Fibroblast of gingiva (primary cell): ENCODE data around the gene PCDHGA7.
"Not testable (repeated sequence)": the region's sequence is repeated elsewhere in the genome, so short reads cannot be mapped to it uniquely, and the experiment has no call there.

Experiments used
- DNase-seq: peaks from one replicate; pipeline ENCODE4 v3.0.0-alpha.2; 2011; ENCODE audit warnings: low read depth

Gene PCDHGA7

DNA sequence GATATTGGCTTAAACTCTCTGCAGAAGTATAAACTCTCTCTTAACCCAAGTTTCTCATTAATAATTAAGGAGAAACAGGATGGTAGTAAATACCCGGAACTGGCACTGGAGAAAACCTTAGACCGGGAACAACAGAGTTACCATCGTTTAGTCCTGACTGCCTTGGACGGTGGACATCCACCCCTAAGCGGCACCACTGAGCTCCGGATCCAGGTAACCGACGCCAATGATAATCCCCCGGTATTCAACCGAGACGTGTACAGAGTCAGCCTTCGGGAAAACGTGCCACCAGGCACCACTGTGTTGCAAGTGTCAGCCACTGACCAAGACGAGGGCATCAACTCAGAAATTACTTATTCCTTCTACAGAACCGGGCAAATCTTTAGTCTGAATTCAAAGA, 16.1 kb downstream of the PCDHGA7 start:
- DNase-seq = no peak

DNA sequence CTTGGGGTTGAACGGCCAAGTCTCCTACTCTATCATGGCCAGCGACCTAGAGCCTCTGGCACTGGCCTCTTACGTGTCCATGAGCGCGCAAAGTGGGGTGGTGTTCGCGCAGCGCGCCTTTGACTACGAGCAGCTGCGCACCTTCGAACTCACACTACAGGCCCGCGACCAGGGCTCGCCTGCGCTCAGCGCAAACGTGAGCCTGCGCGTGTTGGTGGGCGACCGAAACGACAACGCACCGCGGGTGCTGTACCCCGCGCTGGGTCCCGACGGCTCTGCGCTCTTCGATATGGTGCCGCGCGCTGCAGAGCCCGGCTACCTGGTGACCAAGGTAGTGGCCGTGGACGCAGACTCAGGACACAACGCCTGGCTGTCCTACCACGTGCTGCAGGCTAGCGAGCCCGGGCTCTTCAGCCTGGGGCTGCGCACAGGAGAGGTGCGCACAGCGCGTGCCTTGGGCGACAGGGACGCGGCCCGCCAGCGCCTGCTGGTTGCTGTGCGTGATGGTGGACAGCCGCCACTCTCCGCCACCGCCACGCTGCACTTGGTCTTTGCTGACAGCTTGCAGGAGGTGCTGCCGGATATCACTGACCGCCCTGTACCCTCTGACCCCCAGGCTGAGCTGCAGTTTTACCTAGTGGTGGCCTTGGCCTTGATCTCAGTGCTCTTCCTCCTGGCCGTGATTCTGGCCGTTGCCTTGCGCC, 17.2 kb downstream of the PCDHGA7 start:
- no peak for DNase-seq

DNA sequence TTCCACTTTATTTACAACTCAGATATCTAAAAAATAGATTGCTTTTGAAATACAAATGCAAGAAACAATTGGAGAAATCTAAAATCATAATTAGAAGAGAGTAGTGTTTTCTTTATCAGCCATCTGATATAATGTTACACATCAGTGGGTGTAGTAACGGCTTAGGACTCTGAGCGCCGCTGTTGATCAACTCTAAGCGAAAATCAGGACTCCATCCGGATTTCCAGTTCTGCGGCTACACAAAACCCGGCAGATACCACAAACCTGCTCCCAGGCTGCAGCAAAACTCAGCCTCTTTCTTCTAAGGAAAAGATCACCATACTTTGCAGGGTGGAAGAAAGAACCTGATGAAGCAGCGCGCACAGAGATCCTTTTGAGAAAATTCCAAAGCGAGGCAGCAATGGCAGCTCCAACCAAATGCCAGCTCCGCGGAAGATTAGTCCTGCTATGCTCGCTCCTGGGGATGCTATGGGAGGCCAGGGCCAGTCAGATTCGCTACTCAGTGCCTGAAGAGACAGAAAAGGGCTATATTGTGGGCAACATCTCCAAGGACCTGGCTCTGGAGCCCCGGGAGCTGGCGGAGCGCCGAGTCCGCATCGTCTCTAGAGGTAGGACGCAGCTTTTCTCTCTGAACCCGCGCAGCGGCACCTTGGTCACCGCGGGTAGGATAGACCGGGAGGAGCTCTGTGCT, 20.2 kb downstream of the PCDHGA7 start, which contains the start of gene PCDHGA9:
Gene PCDHGA9, plus strand, starts transcription at position 226 of the 691 bp plus-strand sequence. Its CDS starts 175 bp downstream, at position 401.
- no peak for DNase-seq

DNA sequence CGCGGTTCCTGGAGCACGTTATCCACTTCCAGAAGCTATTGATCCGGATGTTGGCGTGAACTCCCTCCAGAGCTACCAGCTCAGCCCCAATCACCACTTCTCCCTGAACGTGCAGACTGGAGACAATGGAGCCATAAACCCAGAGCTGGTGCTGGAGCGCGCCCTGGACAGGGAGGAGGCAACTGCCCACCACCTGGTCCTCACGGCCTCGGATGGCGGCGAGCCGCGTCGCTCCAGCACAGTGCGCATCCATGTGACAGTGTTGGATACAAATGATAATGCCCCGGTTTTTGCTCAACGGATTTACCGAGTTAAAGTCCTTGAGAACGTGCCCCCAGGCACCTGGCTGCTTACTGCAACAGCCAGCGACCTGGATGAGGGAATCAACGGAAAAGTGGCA, 20.8 kb downstream of the PCDHGA7 start:
- DNase-seq = no peak

DNA sequence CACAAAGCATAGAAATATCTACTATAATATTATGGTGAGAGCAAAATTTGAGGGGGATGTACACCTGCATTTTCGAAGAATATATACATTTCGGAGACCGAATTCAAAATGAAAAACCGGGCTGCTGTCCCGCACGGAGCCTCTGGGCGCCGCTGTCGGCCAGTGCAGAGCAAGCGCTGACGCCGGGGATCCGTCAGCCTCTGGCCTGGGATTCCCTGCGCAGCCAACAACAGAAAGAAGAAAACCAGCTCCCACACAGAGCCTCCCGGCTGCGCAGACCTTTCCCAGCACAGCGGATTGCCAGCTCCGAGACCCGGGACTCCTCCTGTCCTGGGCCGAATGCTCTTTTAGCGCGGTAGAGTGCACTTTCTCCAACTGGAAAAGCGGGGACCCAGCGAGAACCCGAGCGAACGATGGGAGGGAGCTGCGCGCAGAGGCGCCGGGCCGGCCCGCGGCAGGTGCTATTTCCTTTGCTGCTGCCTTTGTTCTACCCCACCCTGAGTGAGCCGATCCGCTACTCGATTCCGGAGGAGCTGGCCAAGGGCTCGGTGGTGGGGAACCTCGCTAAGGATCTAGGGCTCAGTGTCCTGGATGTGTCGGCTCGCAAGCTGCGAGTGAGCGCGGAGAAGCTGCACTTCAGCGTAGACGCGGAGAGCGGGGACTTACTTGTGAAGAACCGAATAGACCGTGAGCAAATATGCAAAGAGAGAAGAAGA, 25.4 kb downstream of the PCDHGA7 start, which contains the start of gene PCDHGB6:
Gene PCDHGB6, plus strand, starts transcription at position 232 of the 716 bp plus-strand sequence. Its CDS starts 182 bp downstream, at position 414.
- DNase-seq = peak; percentile 26

DNA sequence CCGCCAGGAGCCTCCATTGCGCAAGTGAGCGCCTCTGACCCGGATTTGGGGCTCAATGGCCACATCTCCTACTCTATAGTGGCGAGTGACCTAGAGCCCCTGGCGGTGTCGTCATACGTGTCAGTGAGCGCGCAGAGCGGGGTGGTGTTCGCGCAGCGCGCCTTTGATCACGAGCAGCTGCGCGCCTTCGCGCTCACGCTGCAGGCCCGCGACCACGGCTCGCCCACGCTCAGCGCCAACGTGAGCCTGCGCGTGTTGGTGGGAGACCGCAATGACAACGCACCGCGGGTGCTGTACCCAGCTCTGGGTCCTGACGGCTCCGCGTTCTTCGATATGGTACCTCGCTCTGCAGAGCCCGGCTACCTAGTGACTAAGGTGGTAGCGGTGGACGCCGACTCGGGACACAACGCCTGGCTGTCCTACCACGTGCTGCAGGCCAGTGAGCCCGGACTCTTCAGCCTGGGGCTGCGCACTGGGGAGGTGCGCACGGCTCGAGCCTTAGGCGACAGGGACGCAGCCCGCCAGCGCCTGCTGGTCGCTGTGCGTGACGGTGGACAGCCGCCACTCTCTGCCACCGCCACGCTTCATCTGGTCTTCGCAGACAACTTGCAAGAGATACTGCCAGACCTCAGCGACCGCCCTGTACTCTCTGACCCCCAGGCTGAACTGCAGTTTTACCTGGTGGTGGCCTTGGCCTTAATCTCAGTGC, 27.2 kb downstream of the PCDHGA7 start:
- DNase-seq = no peak

DNA sequence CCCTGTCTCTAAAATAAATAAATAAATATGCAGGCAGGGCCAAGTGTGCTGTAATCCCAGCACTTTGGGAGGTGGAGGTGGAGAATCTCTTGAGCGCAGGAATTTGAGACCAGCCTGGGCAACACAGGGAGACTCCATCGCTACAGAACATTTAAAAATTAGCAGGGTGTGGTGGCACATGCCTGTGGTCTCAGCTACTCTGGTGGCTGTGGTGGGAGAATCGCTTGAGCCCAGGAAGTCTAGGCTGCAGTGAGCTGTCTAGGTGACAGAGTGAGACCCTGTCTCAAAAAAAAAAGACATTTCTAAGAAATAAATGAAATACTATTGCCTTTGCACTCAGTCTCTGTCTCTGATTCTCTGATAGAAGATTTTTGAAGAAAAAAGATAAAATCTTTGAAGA, 29.0 kb downstream of the PCDHGA7 start:
- DNase-seq = no peak

DNA sequence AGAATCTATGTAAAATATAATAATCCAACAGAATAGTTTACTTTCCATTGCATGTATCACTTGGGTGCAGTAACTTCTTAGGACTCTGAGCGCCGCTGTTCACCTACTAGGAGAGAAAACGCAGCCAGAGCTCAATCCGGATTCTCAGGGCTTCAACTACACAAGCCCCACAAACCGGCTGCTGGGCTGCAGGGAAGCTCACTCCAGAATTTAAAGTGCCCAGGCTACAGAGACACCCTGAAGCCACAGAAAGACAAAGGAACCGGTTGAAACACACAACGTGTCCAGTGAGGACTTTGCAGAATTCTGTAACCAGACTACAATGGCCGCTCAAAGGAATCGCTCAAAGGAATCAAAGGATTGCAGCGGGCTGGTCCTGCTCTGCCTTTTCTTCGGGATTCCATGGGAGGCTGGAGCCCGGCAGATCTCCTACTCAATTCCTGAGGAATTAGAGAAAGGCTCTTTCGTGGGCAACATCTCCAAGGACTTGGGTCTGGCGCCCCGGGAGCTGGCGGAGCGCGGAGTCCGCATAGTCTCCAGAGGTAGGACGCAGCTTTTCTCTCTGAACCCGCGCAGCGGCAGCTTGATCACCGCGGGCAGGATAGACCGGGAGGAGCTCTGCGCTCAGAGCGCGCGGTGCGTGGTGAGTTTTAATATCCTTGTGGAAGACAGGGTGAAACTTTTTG, 30.5 kb downstream of the PCDHGA7 start, which contains the start of gene PCDHGA10:
Gene PCDHGA10, plus strand, starts transcription at position 134 of the 686 bp plus-strand sequence. Its CDS starts 189 bp downstream, at position 323.
- DNase-seq = peak; percentile 67

DNA sequence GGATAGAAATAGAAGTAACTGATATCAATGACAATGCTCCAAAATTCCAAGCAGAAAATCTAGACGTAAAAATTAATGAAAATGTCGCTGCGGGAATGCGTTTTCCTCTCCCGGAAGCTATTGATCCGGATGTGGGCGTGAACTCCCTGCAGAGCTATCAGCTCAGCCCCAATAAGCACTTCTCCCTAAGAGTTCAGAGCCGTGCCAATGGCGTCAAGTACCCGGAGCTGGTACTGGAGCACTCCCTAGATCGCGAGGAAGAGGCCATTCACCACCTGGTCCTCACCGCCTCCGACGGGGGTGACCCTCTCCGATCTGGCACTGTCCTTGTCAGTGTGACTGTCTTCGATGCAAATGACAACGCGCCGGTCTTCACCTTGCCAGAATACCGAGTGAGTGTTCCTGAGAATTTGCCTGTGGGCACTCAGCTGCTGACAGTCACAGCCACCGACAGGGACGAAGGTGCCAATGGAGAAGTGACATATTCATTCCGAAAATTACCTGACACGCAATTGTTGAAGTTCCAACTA, 31.1 kb downstream of the PCDHGA7 start:
- no peak for DNase-seq

DNA sequence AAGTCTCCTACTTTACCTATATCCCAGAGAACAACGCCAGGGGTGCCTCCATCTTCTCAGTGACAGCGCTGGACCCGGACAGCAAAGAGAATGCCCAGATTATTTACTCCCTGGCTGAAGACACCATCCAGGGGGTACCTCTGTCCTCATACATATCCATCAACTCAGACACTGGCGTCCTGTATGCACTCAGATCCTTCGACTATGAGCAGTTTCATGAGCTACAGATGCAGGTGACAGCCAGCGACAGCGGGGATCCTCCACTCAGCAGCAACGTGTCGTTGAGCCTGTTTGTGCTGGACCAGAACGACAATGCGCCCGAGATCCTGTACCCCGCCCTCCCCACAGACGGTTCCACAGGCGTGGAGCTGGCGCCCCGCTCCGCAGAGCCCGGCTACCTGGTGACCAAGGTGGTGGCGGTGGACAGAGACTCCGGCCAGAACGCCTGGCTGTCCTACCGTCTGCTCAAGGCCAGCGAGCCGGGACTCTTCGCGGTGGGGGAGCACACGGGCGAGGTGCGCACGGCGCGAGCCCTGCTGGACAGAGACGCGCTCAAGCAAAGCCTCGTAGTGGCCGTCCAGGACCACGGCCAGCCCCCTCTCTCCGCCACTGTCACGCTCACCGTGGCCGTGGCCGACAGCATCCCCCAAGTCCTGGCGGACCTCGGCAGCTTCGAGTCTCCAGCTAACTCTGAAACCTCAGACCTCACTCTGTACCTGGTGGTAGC, 32.2 kb downstream of the PCDHGA7 start:
- not testable (repeated sequence) for DNase-seq

DNA sequence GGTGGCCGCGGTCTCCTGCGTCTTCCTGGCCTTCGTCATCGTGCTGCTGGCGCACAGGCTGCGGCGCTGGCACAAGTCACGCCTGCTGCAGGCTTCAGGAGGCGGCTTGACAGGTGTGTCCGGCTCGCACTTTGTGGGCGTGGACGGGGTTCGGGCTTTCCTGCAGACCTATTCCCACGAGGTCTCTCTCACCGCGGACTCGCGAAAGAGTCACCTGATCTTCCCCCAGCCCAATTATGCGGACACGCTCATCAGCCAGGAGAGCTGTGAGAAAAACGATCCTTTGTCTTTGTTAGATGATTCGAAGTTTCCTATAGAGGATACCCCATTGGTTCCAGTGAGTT, 32.7 kb downstream of the PCDHGA7 start:
- not testable (repeated sequence) for DNase-seq

DNA sequence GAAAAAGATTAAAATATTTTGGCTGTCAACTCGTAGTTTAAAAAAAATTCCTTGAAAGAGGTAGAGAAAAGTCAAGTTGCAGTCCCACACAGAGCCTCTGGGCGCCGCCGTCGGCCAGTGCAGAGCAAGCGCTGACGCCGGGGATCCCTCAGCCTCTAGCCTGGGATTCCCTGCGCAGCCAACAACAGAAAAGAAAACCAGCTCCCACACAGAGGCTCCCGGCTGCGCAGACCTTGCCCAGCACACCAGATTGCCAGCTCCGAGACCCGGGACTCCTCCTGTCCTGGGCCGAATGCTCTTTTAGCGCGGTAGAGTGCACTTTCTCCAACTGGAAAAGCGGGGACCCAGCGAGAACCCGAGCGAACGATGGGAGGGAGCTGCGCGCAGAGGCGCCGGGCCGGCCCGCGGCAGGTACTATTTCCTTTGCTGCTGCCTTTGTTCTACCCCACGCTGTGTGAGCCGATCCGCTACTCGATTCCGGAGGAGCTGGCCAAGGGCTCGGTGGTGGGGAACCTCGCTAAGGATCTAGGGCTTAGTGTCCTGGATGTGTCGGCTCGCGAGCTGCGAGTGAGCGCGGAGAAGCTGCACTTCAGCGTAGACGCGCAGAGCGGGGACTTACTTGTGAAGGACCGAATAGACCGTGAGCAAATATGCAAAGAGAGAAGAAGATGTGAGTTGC, 35.1 kb downstream of the PCDHGA7 start, which contains the start of gene PCDHGB7:
Gene PCDHGB7, plus strand, starts transcription at position 184 of the 679 bp plus-strand sequence. Its CDS starts 183 bp downstream, at position 367.
- peak; percentile 75 for DNase-seq

DNA sequence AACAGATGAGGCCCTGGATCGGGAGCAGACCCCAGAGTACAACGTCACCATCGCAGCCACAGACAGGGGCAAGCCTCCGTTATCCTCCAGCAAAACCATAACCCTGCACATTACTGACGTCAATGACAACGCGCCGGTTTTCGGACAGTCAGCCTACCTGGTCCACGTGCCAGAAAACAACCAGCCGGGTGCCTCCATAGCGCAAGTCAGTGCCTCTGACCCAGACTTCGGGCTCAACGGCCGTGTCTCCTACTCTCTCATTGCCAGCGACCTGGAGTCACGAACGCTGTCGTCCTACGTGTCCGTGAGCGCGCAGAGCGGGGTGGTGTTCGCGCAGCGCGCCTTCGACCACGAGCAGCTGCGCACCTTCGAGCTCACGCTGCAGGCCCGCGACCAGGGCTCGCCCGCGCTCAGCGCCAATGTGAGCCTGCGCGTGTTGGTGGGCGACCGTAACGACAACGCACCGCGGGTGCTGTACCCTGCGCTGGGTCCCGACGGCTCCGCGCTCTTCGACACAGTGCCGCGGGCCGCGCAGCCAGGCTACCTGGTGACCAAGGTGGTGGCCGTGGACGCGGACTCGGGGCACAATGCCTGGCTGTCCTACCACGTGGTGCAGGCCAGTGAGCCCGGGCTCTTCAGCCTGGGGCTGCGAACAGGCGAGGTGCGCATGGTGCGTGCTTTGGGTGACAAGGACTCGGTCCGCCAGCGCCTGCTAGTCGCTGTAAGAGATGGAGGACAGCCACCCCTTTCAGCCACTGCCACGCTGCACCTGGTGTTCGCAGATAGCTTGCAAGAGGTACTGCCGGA, 36.7 kb downstream of the PCDHGA7 start:
- DNase-seq = no peak

DNA sequence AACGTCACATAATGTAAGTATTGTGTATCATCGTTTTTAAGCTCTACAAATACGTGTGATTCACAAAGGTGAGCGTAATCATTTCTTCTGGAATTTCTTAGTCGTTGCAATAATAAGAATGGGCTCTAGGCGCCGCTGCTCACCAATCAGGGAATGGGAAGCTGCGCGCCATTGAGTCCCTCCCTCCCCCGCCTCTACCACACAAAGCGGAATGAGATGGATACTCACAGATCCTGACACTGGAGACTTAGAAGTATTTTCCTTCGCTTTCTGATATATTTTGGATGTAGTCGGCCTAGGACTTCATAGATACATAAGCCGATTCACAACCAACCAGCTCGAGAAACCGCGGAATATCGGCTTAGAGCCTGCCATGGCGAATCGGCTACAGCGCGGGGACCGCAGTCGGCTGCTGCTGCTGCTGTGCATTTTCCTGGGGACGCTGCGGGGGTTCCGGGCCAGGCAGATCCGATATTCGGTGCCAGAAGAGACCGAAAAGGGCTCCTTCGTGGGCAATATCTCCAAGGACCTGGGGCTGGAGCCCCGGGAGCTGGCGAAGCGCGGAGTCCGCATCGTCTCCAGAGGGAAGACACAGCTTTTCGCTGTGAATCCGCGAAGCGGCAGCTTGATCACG, 38.4 kb downstream of the PCDHGA7 start, which contains the start of gene PCDHGA11:
Gene PCDHGA11, plus strand, starts transcription at position 197 of the 634 bp plus-strand sequence. Its CDS starts 177 bp downstream, at position 374.
- peak; percentile 36 for DNase-seq

DNA sequence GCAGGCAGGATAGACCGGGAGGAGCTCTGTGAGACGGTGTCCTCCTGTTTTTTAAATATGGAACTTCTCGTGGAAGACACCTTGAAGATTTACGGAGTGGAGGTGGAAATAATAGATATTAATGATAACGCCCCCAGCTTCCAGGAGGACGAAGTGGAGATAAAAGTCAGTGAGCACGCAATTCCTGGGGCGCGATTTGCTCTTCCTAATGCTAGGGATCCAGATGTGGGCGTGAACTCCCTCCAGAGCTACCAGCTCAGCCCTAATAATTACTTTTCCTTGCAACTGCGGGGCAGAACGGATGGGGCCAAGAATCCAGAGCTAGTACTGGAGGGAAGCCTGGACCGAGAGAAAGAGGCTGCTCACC, 38.9 kb downstream of the PCDHGA7 start:
- no peak for DNase-seq

DNA sequence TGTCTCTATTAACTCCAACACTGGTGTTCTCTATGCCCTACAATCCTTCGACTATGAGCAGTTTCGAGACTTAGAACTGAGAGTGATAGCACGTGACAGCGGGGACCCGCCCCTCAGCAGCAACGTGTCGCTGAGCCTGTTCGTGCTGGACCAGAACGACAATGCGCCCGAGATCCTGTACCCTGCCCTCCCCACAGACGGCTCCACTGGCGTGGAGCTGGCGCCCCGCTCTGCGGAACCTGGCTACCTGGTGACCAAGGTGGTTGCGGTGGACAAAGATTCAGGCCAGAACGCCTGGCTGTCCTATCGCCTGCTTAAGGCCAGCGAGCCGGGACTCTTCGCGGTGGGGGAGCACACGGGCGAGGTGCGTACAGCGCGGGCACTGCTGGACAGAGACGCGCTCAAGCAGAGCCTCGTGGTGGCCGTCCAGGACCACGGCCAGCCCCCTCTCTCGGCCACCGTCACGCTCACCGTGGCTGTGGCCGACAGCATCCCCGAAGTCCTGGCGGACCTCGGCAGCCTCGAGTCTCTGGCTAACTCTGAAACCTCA, 40.3 kb downstream of the PCDHGA7 start:
- no peak for DNase-seq

DNA sequence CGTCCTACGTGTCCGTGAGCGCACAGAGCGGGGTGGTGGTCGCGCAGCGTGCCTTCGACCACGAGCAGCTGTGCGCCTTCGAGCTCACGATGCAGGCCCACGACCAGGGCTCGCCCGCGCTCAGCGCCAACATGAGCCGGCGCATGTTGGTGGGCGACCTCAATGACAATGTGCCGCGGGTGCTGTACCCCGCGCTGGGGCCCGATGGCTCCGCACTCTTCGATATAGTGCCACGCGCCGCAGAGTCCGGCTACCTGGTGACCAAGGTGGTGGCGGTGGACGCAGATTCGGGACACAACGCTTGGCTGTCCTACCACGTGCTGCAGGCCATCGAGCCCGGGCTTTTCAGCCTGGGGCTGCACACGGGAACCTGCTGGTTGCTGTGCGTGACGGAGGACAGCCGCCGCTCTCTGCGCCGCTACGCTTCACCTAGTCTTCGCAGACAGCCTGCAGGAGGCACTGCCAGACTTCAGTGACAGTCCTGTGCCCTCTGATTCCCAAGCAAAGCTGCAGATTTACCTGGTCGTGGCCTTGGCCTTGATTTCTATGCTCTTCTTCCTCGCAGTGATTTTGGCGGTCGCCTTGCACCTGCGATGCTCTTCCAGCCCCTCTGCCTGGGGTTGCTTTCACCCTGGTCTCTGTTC, 45.4 kb downstream of the PCDHGA7 start:
- no peak for DNase-seq
